ENCODE results near the gene KCNN3. TPM values are rescaled to one million over a fixed set of nuclear protein-coding genes. Genes with fewer than 3 reads are reported as not detected.
"Not testable (repeated sequence)": the region's sequence is repeated elsewhere in the genome, so short reads cannot be mapped to it uniquely, and the experiment has no call there.

Gene KCNN3
- total RNA-seq, result 1.8 TPM
- 0.64 TPM for polyA plus RNA-seq
- long read RNA-seq, donor 1, result 0 reads
- long read RNA-seq, donor 2, full-length matches to known transcripts, result 1 of 1 reads
- long read RNA-seq, donor 2, partial matches to known transcripts, result 0 of 1 reads
- long read RNA-seq, donor 2, other reads (novel, unspliced or antisense), result 0 of 1 reads
- long read RNA-seq, donor 3, result 0 reads
- long read RNA-seq, donor 4, result 0 reads
- long read RNA-seq, donor 5, full-length matches to known transcripts, result 2 of 7 reads
- long read RNA-seq, donor 5, partial matches to known transcripts, result 0 of 7 reads
- long read RNA-seq, donor 5, other reads (novel, unspliced or antisense), result 5 of 7 reads
- long read RNA-seq, donor 6, result 0 reads
- long read RNA-seq, donor 7, full-length matches to known transcripts, result 2 of 2 reads
- long read RNA-seq, donor 7, partial matches to known transcripts, result 0 of 2 reads
- long read RNA-seq, donor 7, other reads (novel, unspliced or antisense), result 0 of 2 reads
- long read RNA-seq, donor 8, result 0 reads
- long read RNA-seq, donor 9, full-length matches to known transcripts, result 1 of 1 reads
- long read RNA-seq, donor 9, partial matches to known transcripts, result 0 of 1 reads
- long read RNA-seq, donor 9, other reads (novel, unspliced or antisense), result 0 of 1 reads
- long read RNA-seq, donor 10, full-length matches to known transcripts, result 2 of 2 reads
- long read RNA-seq, donor 10, partial matches to known transcripts, result 0 of 2 reads
- long read RNA-seq, donor 10, other reads (novel, unspliced or antisense), result 0 of 2 reads

GRCh38 chr1:154870115-154870571 is at the start of gene KCNN3:
TSS of gene KCNN3 (minus strand) at chr1:154870281. CDS start at chr1:154869964, 317 bp downstream.
- Histone ChIP-seq H3K4me3 (ENCODE audit: low read length in 2 of 2) (peak within 1 kb of the TSS in 1 of 2 donors; percentile 7), H3K9me3 (ENCODE audit: control insufficient read depth in 2 of 2, insufficient read depth in 1 of 2, low read length in 1 of 2) (peaks cover 0 to 9% of the 10 kb centered on the region in 2 donors), H3K4me1 (ENCODE audit: control insufficient read depth in 2 of 2, insufficient read depth in 2 of 2, low read length in 2 of 2) (peaks cover 8 to 46% of the 10 kb centered on the region in 2 donors), H3K36me3 (ENCODE audit: control insufficient read depth in 2 of 2, insufficient read depth in 2 of 2, low read length in 1 of 2) (no peaks in the 10 kb centered on the region), H3K27me3 (ENCODE audit: control insufficient read depth in 2 of 2, insufficient read depth in 1 of 2, low read length in 1 of 2) (peaks cover 29 to 46% of the 10 kb centered on the region in 2 donors), H3K27ac (ENCODE audit: low read depth in 1 of 2, low read length in 1 of 2) (no peak within 1 kb of the TSS)
- 6% methylated on average over 17 of the region's 17 CpGs for WGBS
- peak in 7 of 9 donors; percentile 47 to 85 (median 65) for DNase-seq (ENCODE audit: low read depth in 6 of 9, low spot score in 9 of 9)

DNA sequence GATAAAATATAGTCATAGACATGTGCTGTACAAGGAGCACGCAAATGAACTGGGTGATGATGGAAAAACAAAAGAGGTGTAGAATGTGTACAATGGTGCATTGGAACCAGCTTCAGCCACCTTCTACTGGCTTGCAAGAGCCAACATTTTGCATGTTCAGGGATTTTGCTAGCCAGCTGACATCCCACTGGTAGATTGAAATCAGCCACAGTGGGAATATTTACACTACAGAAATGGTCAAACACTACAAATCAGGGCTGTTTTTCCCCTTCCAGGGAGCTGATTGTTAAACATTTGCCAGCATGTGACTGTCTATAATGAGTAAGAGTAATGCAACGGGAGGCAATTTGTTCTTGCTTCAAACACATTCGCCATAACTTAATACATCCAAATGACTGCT is 43.2 kb upstream of the KCNN3 start:
- no peak overlapping the region for H3K27ac ChIP-seq (ENCODE audit: low read depth in 1 of 2, low read length in 1 of 2)
- no peak for DNase-seq (ENCODE audit: low read depth in 6 of 9, low spot score in 9 of 9)
- H3K9me3 ChIP-seq (ENCODE audit: control insufficient read depth in 2 of 2, insufficient read depth in 1 of 2, low read length in 1 of 2), result peaks cover 0 to 7% of the 10 kb centered on the region in 2 donors
- WGBS, result 97% methylated on average over 3 of the region's 3 CpGs
- H3K4me3 ChIP-seq (ENCODE audit: low read length in 2 of 2), result no peak overlapping the region
- H3K27me3 ChIP-seq (ENCODE audit: control insufficient read depth in 2 of 2, insufficient read depth in 1 of 2, low read length in 1 of 2), result no peaks in the 10 kb centered on the region
- peaks cover 0 to 4% of the 10 kb centered on the region in 2 donors for H3K36me3 ChIP-seq (ENCODE audit: control insufficient read depth in 2 of 2, insufficient read depth in 2 of 2, low read length in 1 of 2)
- H3K4me1 ChIP-seq (ENCODE audit: control insufficient read depth in 2 of 2, insufficient read depth in 2 of 2, low read length in 2 of 2), result no peaks in the 10 kb centered on the region

- Histone ChIP-seq H3K4me1 (ENCODE audit: control insufficient read depth in 2 of 2, insufficient read depth in 2 of 2, low read length in 2 of 2) (no peaks in the 10 kb centered on the region), H3K27me3 (ENCODE audit: control insufficient read depth in 2 of 2, insufficient read depth in 1 of 2, low read length in 1 of 2) (no peaks in the 10 kb centered on the region), H3K4me3 (ENCODE audit: low read length in 2 of 2) (no peak overlapping the region), H3K36me3 (ENCODE audit: control insufficient read depth in 2 of 2, insufficient read depth in 2 of 2, low read length in 1 of 2) (peaks cover 0 to 4% of the 10 kb centered on the region in 2 donors), H3K9me3 (ENCODE audit: control insufficient read depth in 2 of 2, insufficient read depth in 1 of 2, low read length in 1 of 2) (peaks cover 0 to 8% of the 10 kb centered on the region in 2 donors), H3K27ac (ENCODE audit: low read depth in 1 of 2, low read length in 1 of 2) (no peak overlapping the region)
- DNase-seq (ENCODE audit: low read depth in 6 of 9, low spot score in 9 of 9), result no peak
- 93% methylated on average over 2 of the region's 2 CpGs for WGBS
Measured at GRCh38 chr1:154912755-154913154, 42.7 kb upstream of the KCNN3 start.

DNA sequence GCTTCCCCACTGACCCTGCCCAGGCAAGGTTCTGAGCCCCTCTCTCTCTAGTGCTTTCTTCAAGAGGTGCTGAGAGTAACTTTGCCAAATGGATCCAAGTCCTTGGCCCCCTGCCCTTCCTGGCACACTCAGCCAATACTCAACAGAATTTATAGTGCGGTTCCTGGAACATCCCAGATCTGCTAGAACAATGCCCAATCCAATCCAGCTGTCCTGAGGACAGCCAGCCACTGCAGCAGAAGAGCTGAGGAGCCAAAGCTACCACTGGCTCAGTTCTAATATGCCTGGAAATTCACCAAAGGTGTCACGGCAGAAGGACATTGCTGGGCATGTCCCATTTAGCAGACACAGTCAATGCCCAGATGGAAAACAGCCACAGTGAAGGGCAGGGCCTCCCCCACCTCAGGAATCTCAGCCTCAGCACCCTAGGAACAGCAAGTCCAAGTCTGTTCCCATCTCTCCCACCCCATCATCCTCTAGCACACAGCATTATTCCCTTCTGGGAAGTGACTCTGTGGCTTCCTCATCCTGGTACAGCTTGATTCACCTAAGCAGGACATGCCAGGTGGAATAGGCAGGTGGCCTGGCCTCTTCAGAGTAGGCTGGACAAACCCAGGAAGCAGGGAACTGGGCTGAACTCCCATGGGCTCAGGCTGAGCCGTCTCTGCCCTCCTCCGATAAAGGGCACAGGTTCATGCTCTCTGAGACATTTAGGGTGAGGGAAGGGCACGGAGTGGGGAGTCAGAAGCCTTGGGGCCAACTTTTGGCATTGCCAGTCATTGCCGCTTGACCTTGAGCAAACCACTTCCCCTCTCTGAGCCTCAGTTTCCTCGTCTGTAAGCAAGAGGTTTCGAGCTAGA is 41.8 kb upstream of the KCNN3 start:
- H3K36me3 ChIP-seq (ENCODE audit: control insufficient read depth in 2 of 2, insufficient read depth in 2 of 2, low read length in 1 of 2), result peaks cover 0 to 2% of the 10 kb centered on the region in 2 donors
- no peak overlapping the region for H3K4me3 ChIP-seq (ENCODE audit: low read length in 2 of 2)
- 95% methylated on average over 8 of the region's 8 CpGs for WGBS
- H3K27ac ChIP-seq (ENCODE audit: low read depth in 1 of 2, low read length in 1 of 2), result no peak overlapping the region
- DNase-seq (ENCODE audit: low read depth in 6 of 9, low spot score in 9 of 9), result no peak
- H3K9me3 ChIP-seq (ENCODE audit: control insufficient read depth in 2 of 2, insufficient read depth in 1 of 2, low read length in 1 of 2), result peaks cover 0 to 8% of the 10 kb centered on the region in 2 donors
- H3K4me1 ChIP-seq (ENCODE audit: control insufficient read depth in 2 of 2, insufficient read depth in 2 of 2, low read length in 2 of 2), result no peaks in the 10 kb centered on the region
- H3K27me3 ChIP-seq (ENCODE audit: control insufficient read depth in 2 of 2, insufficient read depth in 1 of 2, low read length in 1 of 2), result no peaks in the 10 kb centered on the region

- DNase-seq (ENCODE audit: low read depth in 6 of 9, low spot score in 9 of 9), result no peak
- H3K4me1 ChIP-seq (ENCODE audit: control insufficient read depth in 2 of 2, insufficient read depth in 2 of 2, low read length in 2 of 2), result no peaks in the 10 kb centered on the region
- no peaks in the 10 kb centered on the region for H3K36me3 ChIP-seq (ENCODE audit: control insufficient read depth in 2 of 2, insufficient read depth in 2 of 2, low read length in 1 of 2)
- H3K27me3 ChIP-seq (ENCODE audit: control insufficient read depth in 2 of 2, insufficient read depth in 1 of 2, low read length in 1 of 2), result no peaks in the 10 kb centered on the region
- H3K4me3 ChIP-seq (ENCODE audit: low read length in 2 of 2), result no peak overlapping the region
- 98% methylated on average over 5 of the region's 5 CpGs for WGBS
- no peak overlapping the region for H3K27ac ChIP-seq (ENCODE audit: low read depth in 1 of 2, low read length in 1 of 2)
- peaks cover 0 to 10% of the 10 kb centered on the region in 2 donors for H3K9me3 ChIP-seq (ENCODE audit: control insufficient read depth in 2 of 2, insufficient read depth in 1 of 2, low read length in 1 of 2)
Measured at GRCh38 chr1:154910851-154911250, 40.8 kb upstream of the KCNN3 start.

GRCh38 chr1:154908937-154909336 is 38.9 kb upstream of the KCNN3 start:
- H3K27ac ChIP-seq (ENCODE audit: low read depth in 1 of 2, low read length in 1 of 2), result no peak overlapping the region
- no peaks in the 10 kb centered on the region for H3K27me3 ChIP-seq (ENCODE audit: control insufficient read depth in 2 of 2, insufficient read depth in 1 of 2, low read length in 1 of 2)
- WGBS, result over 99% methylated on average over 5 of the region's 5 CpGs

DNA sequence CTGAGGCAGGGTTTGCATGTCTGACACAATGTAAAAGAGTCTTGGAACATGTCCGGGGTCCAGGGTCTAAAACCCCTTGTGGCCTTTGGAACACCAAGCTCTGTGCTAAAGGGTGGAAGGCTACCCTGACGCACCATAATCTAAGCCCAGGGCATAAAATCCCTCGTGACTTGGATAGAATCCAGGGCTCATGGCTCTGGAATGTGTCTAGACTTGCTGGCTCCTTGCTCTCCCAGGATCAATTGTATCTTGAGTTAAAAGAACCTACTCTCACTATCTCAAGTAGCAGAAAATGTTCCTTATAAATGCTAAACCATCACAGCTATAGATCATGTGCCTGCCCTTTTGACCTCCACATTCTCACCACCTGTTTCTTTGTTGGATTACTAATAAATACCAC is 38.0 kb upstream of the KCNN3 start:
- H3K4me3 ChIP-seq (ENCODE audit: low read length in 2 of 2); H3K4me1 ChIP-seq (ENCODE audit: control insufficient read depth in 2 of 2, insufficient read depth in 2 of 2, low read length in 2 of 2); H3K27me3 ChIP-seq (ENCODE audit: control insufficient read depth in 2 of 2, insufficient read depth in 1 of 2, low read length in 1 of 2); DNase-seq (ENCODE audit: low read depth in 6 of 9, low spot score in 9 of 9); H3K27ac ChIP-seq (ENCODE audit: low read depth in 1 of 2, low read length in 1 of 2); H3K36me3 ChIP-seq (ENCODE audit: control insufficient read depth in 2 of 2, insufficient read depth in 2 of 2, low read length in 1 of 2): not testable (repeated sequence)
- H3K9me3 ChIP-seq (ENCODE audit: control insufficient read depth in 2 of 2, insufficient read depth in 1 of 2, low read length in 1 of 2), result peaks cover 0 to 10% of the 10 kb centered on the region in 2 donors
- WGBS, result 92% methylated on average over 3 of the region's 3 CpGs

More at GRCh38 chr1:154908937-154909336, 38.9 kb upstream of the KCNN3 start:
- peaks cover 0 to 10% of the 10 kb centered on the region in 2 donors for H3K9me3 ChIP-seq (ENCODE audit: control insufficient read depth in 2 of 2, insufficient read depth in 1 of 2, low read length in 1 of 2)
- no peak overlapping the region for H3K4me3 ChIP-seq (ENCODE audit: low read length in 2 of 2)
- H3K36me3 ChIP-seq (ENCODE audit: control insufficient read depth in 2 of 2, insufficient read depth in 2 of 2, low read length in 1 of 2), result no peaks in the 10 kb centered on the region
- DNase-seq (ENCODE audit: low read depth in 6 of 9, low spot score in 9 of 9), result no peak
- no peaks in the 10 kb centered on the region for H3K4me1 ChIP-seq (ENCODE audit: control insufficient read depth in 2 of 2, insufficient read depth in 2 of 2, low read length in 2 of 2)

GRCh38 chr1:154906621-154907081 is 36.6 kb upstream of the KCNN3 start:
- Histone ChIP-seq H3K36me3 (ENCODE audit: control insufficient read depth in 2 of 2, insufficient read depth in 2 of 2, low read length in 1 of 2) (no peaks in the 10 kb centered on the region), H3K27me3 (ENCODE audit: control insufficient read depth in 2 of 2, insufficient read depth in 1 of 2, low read length in 1 of 2) (no peaks in the 10 kb centered on the region), H3K4me1 (ENCODE audit: control insufficient read depth in 2 of 2, insufficient read depth in 2 of 2, low read length in 2 of 2) (no peaks in the 10 kb centered on the region), H3K4me3 (ENCODE audit: low read length in 2 of 2) (no peak overlapping the region), H3K9me3 (ENCODE audit: control insufficient read depth in 2 of 2, insufficient read depth in 1 of 2, low read length in 1 of 2) (peaks cover 0 to 10% of the 10 kb centered on the region in 2 donors), H3K27ac (ENCODE audit: low read depth in 1 of 2, low read length in 1 of 2) (no peak overlapping the region)
- WGBS, result 90% methylated on average over 7 of the region's 7 CpGs
- no peak for DNase-seq (ENCODE audit: low read depth in 6 of 9, low spot score in 9 of 9)

Data from thymus (tissue), 14 donors.